ENCODE results near the gene MEIKIN. TPM values are rescaled to one million over a fixed set of nuclear protein-coding genes. Genes with fewer than 3 reads are reported as not detected.

The MEIKIN gene, protein sequence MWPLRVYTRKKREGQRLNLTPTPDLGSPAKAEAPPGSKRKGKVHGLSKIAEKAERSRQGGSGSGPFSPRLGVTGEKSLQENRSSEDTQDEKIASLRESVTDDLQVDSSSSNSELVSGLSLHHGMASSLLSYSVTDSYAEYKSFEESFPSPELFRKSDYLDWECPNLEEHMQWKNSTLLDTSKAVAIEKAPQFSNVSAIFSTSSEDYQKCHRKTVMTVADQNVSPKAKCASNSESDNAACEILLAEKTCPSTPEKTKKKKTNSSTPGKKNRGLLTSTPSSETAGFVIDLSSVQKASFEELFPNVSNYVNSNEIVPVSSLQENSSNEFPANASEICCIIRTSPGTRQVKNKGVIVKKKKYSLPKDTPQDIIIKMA
- not detected in 2 replicates for total RNA-seq

DNA sequence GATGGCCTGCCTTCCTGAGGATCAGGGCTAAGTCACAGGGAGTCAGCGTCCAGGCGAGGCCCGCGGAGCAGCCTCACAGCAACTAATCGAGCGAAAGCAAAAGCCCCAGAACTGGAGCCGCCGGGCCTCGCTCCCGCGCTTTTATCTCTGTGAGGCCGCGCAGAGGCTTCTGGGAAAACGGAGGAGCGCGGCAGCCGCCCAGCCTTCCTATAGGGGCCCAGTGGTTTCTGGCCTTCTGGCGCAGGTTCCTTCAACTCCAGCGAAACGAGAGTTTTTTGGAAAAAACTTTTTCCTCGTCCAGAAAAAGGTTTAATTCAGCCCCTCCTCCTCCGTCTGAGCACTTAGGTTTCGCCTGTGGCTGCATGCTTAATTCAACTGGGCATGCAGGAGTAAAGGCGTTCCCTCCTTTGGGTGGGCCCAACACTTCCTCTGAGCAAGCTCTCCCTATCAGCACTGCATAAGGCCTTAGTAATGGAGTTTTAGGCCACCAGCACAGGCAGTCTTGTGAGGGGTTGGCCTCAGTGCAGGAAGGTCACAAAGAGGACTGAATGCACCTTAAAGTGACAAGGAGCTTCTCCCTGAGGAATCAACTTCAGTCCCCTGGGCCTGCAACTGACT, at the start of gene MEIKIN:
Gene MEIKIN (minus strand): TSS at position 113 of the 618 bp plus-strand sequence. CDS start 158 bp downstream, outside the sequence.

DNA sequence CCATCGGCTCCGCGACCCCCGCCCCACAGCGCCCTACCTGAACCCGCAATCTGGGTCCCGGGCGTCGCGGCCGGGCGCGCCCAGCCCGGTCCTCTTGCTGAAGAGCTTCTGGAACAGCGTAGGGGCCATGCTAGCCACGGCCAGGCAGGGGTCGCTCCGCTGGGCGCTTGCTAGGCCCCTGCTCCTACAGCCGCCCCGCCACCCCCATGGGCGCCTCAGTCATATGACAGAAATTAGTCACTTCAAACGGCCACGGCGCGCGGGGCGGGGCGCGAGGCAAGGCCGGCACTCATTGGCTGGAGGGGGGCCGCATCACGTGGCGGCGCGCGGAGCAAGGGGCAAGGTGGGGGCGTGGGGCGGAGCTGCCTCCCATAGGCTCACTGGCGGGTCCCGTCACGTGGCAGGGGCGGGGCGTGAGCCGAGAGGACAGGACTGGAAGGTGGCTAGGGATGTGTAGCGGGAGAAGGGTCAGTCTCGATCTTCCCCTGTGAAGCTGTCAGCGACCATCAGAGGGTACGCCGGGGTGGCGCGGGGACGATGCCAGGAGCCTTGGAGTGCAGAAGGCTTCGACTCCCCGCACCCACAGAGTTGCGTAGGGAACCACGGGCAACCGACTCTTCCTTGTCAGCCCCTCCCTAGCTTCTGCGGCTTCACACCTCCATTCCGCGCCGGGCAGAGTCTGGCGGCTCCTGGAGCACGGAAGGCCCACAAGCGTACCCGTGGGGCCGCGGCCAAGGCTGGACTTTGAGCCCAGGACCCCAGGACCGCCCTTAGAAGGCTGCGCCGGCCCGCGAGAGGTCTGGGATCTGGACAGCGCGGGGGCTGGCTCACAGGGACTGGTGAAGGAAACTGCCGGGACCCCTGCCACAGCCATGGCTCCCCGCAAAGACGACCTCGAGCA, 148.4 kb downstream of the MEIKIN start, which contains the start of gene FNIP1:
Gene FNIP1 (minus strand): TSS at position 225 of the 901 bp plus-strand sequence. CDS start 96 bp downstream, at position 129.

Other genes with a start within 250 kb of the MEIKIN start
- 24.0 and 25.0 TPM in 2 replicates for gene FNIP1, start 148.6 kb downstream of the MEIKIN start, total RNA-seq
- not detected in 2 replicates for gene ACSL6, start 66.0 kb upstream of the MEIKIN start, total RNA-seq
- not detected in 2 replicates for gene IL3, start 115.0 kb upstream of the MEIKIN start, total RNA-seq
- gene CSF2, start 128.1 kb upstream of the MEIKIN start, total RNA-seq = not detected in 2 replicates

Data from pericardium fibroblast (primary cell).